Endothelial cell of umbilical vein (primary cell): ENCODE results near the gene DNAJC12. TPM values are rescaled to one million over a fixed set of nuclear protein-coding genes. Genes with fewer than 3 reads are reported as not detected.

Experiments
- BruUV-seq: library from RNA; stranded (reverse); fragments of 400-500 nt; replicated peaks from 2 replicates; lab custom pipeline; 2021; lab: Mats Ljungman, UMichigan
- CTCF ChIA-PET: fragments of 300-600, 350-600 bp; sonication (Branson Sonifier 250); formaldehyde crosslinking; loops from one replicate; lab custom pipeline; 2021; ENCODE audit warnings: antibody characterized with exemption, inconsistent platforms; lab: Charles Lee
- POLR2A ChIA-PET: fragments of 300-600, 350-600 bp; sonication (Branson Sonifier 250); formaldehyde crosslinking; loops from one replicate; lab custom pipeline; 2021; ENCODE audit warnings: antibody characterized with exemption, inconsistent platforms; lab: Charles Lee
- DNase-seq: peaks from one replicate; pipeline ENCODE4 v3.0.0-alpha.2; 2011; ENCODE audit warnings: low read depth, low spot score
- FAIRE-seq: peaks from 2 replicates; lab custom pipeline; 2011; peaks lifted over from hg19 to GRCh38; lab: Jason Lieb, UNC
- H2AFZ ChIP-seq: 2 replicates; pipeline ENCODE4 v1.6.0; 2012; ENCODE audit warnings: low read depth, low read length, control low read depth, inconsistent platforms
- H3K27ac ChIP-seq: 2 replicates; pipeline ENCODE4 v1.5.1; 2011; ENCODE audit warnings: low read depth, mild to moderate bottlenecking, control low read depth, low read length, moderate library complexity; ENCODE audit not compliant: insufficient read depth
- H3K27me3 ChIP-seq, 2 experiments: 2 replicates each; pipeline versions ENCODE4 v1.6.0 to v1.6.1; 2011; ENCODE audit warnings: low read length in 2 of 2, mixed read lengths in 1 of 2; ENCODE audit not compliant: control insufficient read depth in 2 of 2, insufficient read depth in 2 of 2
- H3K36me3 ChIP-seq, 2 experiments: 2 replicates in 1 of 2; 3 replicates in 1 of 2; pipeline ENCODE4 v1.5.1; 2011; ENCODE audit warnings: low read length in 2 of 2, mild to moderate bottlenecking in 1 of 2, moderate library complexity in 1 of 2; ENCODE audit not compliant: control insufficient read depth in 2 of 2, insufficient read depth in 2 of 2; ENCODE audit errors: extremely low read depth in 1 of 2
- H3K4me1 ChIP-seq: 3 replicates; pipeline ENCODE4 v1.5.1; 2011; ENCODE audit warnings: mild to moderate bottlenecking, low read length; ENCODE audit not compliant: control insufficient read depth, insufficient read depth; ENCODE audit errors: extremely low read depth
- H3K4me2 ChIP-seq: 2 replicates; pipeline ENCODE4 v1.6.1; 2011; ENCODE audit warnings: low read length, control low read depth, mixed read lengths; ENCODE audit not compliant: insufficient read depth
- H3K4me3 ChIP-seq, 3 experiments: fragments of 200-600 bp in 1 of 3; sonication (generic), shearing (Covaris generic) in 1 of 3; replicated peaks in 1 of 3; 2 replicates each; pipeline ENCODE4 v1.5.1; 2011 to 2016; ENCODE audit warnings: control low read depth in 3 of 3, low read length in 3 of 3, mild to moderate bottlenecking in 2 of 3, inconsistent platforms in 1 of 3, low read depth in 1 of 3, moderate library complexity in 1 of 3; ENCODE audit not compliant: insufficient read depth in 1 of 3
- H3K79me2 ChIP-seq: 2 replicates; pipeline ENCODE4 v1.6.0; 2012; ENCODE audit warnings: low read length, inconsistent platforms; ENCODE audit not compliant: control insufficient read depth, insufficient read depth
- H3K9ac ChIP-seq: replicated peaks from 2 replicates; pipeline ENCODE3; 2011; ENCODE audit warnings: low read length, control low read depth; ENCODE audit not compliant: insufficient read depth; ENCODE audit errors: extremely low read depth
- H3K9me1 ChIP-seq: replicated peaks from 3 replicates; pipeline ENCODE4 v1.6.0; 2011; ENCODE audit warnings: mild to moderate bottlenecking, low read length; ENCODE audit not compliant: control insufficient read depth, insufficient read depth; ENCODE audit errors: extremely low read depth
- H3K9me3 ChIP-seq: replicated peaks from 2 replicates; pipeline ENCODE4 v1.5.1; 2012; ENCODE audit warnings: low read length, inconsistent platforms; ENCODE audit not compliant: control insufficient read depth, insufficient read depth
- H4K20me1 ChIP-seq: replicated peaks from 2 replicates; pipeline ENCODE3; 2011; ENCODE audit warnings: mild to moderate bottlenecking, low read length; ENCODE audit not compliant: control insufficient read depth, insufficient read depth; ENCODE audit errors: extremely low read depth
- CTCF ChIP-seq, 2 donors: IDR thresholded peaks; 1 replicate in 1 of 2; 2 replicates in 1 of 2; pipeline ENCODE4 v1.5.1; 2011; ENCODE audit warnings: low read length in 2 of 2, mild to moderate bottlenecking in 2 of 2, moderate library complexity in 2 of 2, control low read depth in 1 of 2, inconsistent platforms in 1 of 2, low read depth in 1 of 2; ENCODE audit not compliant: insufficient read depth in 1 of 2; ENCODE audit errors: extremely low read depth in 1 of 2
- EZH2 ChIP-seq: IDR thresholded peaks from 2 replicates; pipeline ENCODE4 v1.6.1; 2012; ENCODE audit warnings: borderline replicate concordance, low read depth, mild to moderate bottlenecking, moderate library complexity, low read length, inconsistent platforms; ENCODE audit not compliant: severe bottlenecking
- FOS ChIP-seq: IDR thresholded peaks from 2 replicates; pipeline ENCODE4 v1.6.1; 2011; ENCODE audit warnings: mild to moderate bottlenecking, low read length, moderate library complexity, borderline replicate concordance; ENCODE audit not compliant: insufficient read depth
- GATA2 ChIP-seq: IDR thresholded peaks from 2 replicates; pipeline ENCODE4 v1.7.0; 2011; ENCODE audit warnings: low read depth, mild to moderate bottlenecking, moderate library complexity, mixed read lengths, low read length; ENCODE audit not compliant: insufficient read length, insufficient read depth
- JUN ChIP-seq: IDR thresholded peaks from 2 replicates; pipeline ENCODE4 v1.6.1; 2011; ENCODE audit warnings: borderline replicate concordance, low read depth; ENCODE audit not compliant: insufficient read length, insufficient read depth
- MAX ChIP-seq: IDR thresholded peaks from 2 replicates; pipeline ENCODE4 v1.6.1; 2011; ENCODE audit not compliant: insufficient read depth, insufficient read length
- MYC ChIP-seq: IDR thresholded peaks from one replicate; pipeline ENCODE4 v1.6.1; 2011; ENCODE audit warnings: mild to moderate bottlenecking, low read depth, low read length
- POLR2A ChIP-seq: IDR thresholded peaks from 2 replicates; pipeline ENCODE4 v1.6.1; 2012; ENCODE audit warnings: low read depth, mild to moderate bottlenecking, control low read depth, low read length
- POLR2AphosphoS5 ChIP-seq: IDR thresholded peaks from 2 replicates; pipeline ENCODE4 v1.6.1; 2012; ENCODE audit warnings: low read depth, mild to moderate bottlenecking, control low read depth, low read length, moderate library complexity; ENCODE audit not compliant: insufficient read depth
- dilution Hi-C: fragments of 300-500 bp; cut with MboI; formaldehyde crosslinking; loops from one replicate; pipeline ENCODE4 v1.15.0; 2019; ENCODE audit warnings: low sequenced_read_pairs; ENCODE audit not compliant: extremely low pct_ligation_motif_present
- intact Hi-C: fragments of 100-400 bp; cut with micrococcal nuclease; formaldehyde crosslinking; loops from one replicate; pipeline ENCODE4 v1.10.0; 2022
- polyA plus RNA-seq, 4 experiments: library from polyadenylated mRNA; depleted of rRNA in 3 of 4; stranded (reverse) in 3 of 4; unstranded in 1 of 4; fragments of >200 nt; gene quantifications; 2 replicates each; pipeline versions ENCODE4 v1.2.1 to v1.2.3, GENCODE V29; 2011 to 2012; ENCODE audit warnings: missing spikeins in 1 of 4
- total RNA-seq: library from RNA; stranded (reverse); gene quantifications from 2 replicates; pipeline ENCODE4 v1.2.3, GENCODE V29; 2021

DNAJC12 gene
- total and polyA plus RNA-seq, 2 donors (not counting 3 experiments of a cell fraction or from before 2014, with no cell fraction given) = 0.54 to 1.0 TPM

- Histone ChIP-seq H3K36me3 (no peaks in the 10 kb centered on the region), H3K27ac (no peak overlapping the region), H3K9me1 (no peaks in the 10 kb centered on the region), H4K20me1 (no peaks in the 10 kb centered on the region), H3K4me2 (no peak overlapping the region), H3K9ac (no peak overlapping the region), H3K9me3 (no peaks in the 10 kb centered on the region), H3K79me2 (no peaks in the 10 kb centered on the region), H3K4me3 (no peak overlapping the region), H3K4me1 (no peaks in the 10 kb centered on the region), H2AFZ (no peak overlapping the region), H3K27me3 (no peaks in the 10 kb centered on the region)
- POLR2A ChIA-PET = no interaction called here
- no peak for DNase-seq
- TF ChIP-seq POLR2A (no peak), MYC (no peak), EZH2 (no peak), GATA2 (no peak), MAX (no peak), FOS (no peak), CTCF (IDR thresholded peaks at IDR 0.05; ENCODE audit: extremely low read depth in 1 of 2, insufficient read depth in 1 of 2, low read depth in 1 of 2, low read length in 2 of 2) (no peak), JUN (no peak), POLR2AphosphoS5 (no peak)
- CTCF ChIA-PET = no interaction called here
- no peak for FAIRE-seq
- intact Hi-C loops = no loop called here
- dilution Hi-C loops = no loop called here
- BruUV-seq = no TSS peak
Observed at GRCh38 chr10:67827811-67828210, 10.2 kb downstream of the DNAJC12 start.
